Measurements from ENCODE around the gene MFN2.

Gene MFN2

GRCh38 chr1:12046749-12047119, 66.5 kb downstream of the MFN2 start:
- no peak for DNase-seq (ENCODE audit: low read depth in 4 of 4, low spot score in 1 of 4)

GRCh38 chr1:12047120-12047876, 67.1 kb downstream of the MFN2 start:
- peak in 2 of 4 experiments; percentile 46 to 55 for DNase-seq (ENCODE audit: low read depth in 4 of 4, low spot score in 1 of 4)

DNA sequence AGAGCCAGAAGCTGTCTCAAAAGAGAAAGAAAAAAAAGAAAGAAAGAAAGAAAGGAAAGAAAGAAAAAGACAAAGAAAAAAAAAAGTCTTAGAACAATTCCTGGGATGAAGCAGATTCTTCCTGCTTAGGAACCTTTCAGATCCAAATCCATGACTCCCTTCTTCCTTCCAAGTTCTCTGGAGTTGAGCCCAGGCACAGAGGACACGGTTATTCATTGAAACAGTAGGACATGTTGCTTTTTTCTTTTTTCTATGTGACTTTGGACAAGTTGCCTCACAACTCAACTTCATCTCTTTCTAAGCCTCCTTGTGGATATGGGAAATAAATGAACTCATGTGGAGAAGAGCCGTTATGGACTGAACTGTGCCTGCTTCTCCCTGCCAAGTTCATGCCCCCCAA, 68.1 kb downstream of the MFN2 start:
- no peak for DNase-seq (ENCODE audit: low read depth in 4 of 4, low spot score in 1 of 4)

DNA sequence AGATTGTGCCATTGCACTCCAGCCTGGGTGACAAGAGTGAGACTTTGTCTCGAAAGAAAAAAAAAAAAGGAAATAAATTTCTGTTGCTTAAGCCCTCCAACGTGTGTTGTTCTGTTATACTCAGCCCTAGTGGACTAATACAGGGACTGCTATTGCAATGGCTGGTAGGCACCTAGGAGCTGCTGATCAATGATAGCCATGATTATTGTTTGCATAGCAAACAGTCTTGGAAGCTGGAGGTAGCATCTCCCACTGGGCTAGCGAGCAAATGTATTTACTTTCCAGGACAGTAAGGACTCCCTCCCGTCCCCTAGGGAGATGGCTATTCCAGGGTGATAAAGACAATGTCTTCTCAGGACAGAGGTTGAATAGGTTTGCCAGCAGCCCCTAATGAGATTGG, 69.4 kb downstream of the MFN2 start:
- no peak for DNase-seq (ENCODE audit: low read depth in 4 of 4, low spot score in 1 of 4)

GRCh38 chr1:12051361-12051760, 71.1 kb downstream of the MFN2 start:
- DNase-seq (ENCODE audit: low read depth in 4 of 4, low spot score in 1 of 4), result no peak

- DNase-seq (ENCODE audit: low read depth in 4 of 4, low spot score in 1 of 4), result no peak
Observed at GRCh38 chr1:12052008-12052573, 71.8 kb downstream of the MFN2 start.

- DNase-seq (ENCODE audit: low read depth in 4 of 4, low spot score in 1 of 4), result no peak
Observed at GRCh38 chr1:12052997-12053686, 72.9 kb downstream of the MFN2 start.

DNA sequence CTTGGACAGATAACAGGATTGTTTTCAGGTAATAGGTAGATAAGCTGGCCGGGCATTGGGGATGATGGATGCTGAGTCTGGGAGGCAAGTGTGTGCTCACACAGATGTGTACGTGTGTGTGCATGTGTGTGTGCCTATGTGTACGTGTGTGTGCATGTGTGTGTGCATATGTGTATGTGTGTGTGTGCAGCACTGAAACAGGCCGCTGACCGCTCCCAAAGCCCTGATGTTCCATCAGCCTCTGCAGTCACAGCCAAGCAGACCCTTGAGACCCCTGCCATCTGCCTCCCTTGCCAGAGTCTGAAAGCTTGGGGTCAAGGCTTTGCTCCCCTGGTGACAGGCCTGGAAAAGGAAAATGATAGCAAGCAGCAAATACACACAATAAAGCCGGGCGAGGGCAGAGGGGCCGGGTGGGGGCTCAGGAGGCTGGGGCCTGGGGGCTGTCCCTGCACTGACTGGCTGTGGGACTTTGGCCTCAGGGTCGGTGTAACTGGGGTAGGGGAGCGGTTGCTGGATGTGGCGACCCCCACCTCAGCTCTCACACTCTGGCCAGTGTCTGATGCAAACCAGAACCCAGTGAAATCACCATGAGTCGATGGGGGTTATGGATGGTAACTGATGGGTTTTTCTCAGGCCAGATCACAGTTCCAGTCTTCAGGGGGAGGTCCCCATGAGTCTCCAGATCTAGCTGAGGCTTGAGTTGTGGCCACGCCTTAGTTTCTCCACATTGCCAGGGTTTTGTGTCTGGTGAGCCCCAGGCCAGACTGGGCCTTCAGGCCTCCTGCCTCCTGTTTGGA, 73.7 kb downstream of the MFN2 start:
- no peak for DNase-seq (ENCODE audit: low read depth in 4 of 4, low spot score in 1 of 4)

DNA sequence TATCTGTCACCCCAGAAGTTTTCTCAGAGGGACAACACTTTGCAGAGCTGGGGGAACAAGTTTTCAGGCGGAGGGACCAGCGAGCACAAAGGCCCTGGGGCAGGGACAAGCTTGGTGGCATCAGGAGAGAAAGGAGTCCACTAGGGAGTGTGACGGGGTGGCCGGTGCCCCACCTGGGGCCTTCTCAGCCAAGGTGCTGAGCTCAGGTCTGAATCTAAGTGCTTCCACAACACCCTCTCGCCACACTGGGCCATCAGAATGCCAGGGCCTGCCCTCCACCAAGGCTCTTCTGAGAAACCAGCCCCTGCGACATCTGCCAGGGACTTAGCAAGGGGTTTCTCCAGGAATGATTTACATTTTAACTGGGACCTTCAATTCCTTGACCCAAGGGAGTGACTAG, 75.0 kb downstream of the MFN2 start:
- no peak for DNase-seq (ENCODE audit: low read depth in 4 of 4, low spot score in 1 of 4)

DNA sequence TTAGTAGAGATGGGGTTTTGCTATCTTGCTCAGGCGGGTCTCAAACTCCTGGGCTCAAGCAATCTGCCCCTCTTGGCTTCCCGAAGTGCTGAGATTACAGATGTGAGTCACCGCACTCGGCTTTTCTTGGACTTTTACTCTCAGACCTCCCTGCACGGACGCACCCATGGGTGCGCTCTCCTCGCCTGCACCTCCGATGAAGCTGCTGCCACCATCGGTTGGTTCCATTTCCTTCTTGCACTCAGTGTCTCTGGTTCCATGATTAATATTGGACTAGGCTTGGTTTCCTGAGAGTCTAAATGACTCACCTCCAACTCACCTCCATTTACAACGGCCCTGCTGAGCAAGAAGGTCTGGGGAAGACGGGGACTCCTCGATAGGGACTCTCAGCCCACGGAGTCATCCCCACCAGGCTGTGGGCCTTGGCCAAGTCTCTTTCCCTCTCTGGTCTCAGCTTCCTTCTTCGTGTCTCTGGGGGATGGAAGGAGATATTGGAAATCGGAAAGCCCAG, 76.1 kb downstream of the MFN2 start:
- DNase-seq (ENCODE audit: low read depth in 4 of 4, low spot score in 1 of 4), result no peak

GRCh38 chr1:12057382-12057781, 77.1 kb downstream of the MFN2 start:
- DNase-seq (ENCODE audit: low read depth in 4 of 4, low spot score in 1 of 4), result peak in 1 of 4 experiments; percentile 50

GRCh38 chr1:12057940-12058687, 77.9 kb downstream of the MFN2 start:
- no peak for DNase-seq (ENCODE audit: low read depth in 4 of 4, low spot score in 1 of 4)

DNA sequence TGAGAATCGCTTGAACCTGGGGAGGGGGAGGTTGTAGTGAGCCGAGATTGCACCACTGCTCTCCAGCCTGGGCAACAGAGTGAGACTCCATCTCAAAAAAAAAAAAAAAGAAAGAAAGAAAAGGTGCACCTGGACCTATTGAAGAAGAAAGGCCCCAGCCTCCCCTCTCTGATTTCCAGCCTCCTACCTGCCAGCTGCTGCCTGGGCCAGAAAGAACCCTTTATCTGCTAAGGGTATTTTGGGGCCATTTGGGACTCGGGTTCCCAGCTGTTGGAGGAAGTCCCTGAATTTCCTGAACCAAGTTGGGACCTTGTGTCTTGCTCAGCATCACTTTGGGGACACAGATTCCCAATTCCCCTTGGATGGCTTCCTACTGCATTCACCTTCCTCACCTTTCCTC, 79.0 kb downstream of the MFN2 start:
- DNase-seq (ENCODE audit: low read depth in 4 of 4, low spot score in 1 of 4), result no peak

DNA sequence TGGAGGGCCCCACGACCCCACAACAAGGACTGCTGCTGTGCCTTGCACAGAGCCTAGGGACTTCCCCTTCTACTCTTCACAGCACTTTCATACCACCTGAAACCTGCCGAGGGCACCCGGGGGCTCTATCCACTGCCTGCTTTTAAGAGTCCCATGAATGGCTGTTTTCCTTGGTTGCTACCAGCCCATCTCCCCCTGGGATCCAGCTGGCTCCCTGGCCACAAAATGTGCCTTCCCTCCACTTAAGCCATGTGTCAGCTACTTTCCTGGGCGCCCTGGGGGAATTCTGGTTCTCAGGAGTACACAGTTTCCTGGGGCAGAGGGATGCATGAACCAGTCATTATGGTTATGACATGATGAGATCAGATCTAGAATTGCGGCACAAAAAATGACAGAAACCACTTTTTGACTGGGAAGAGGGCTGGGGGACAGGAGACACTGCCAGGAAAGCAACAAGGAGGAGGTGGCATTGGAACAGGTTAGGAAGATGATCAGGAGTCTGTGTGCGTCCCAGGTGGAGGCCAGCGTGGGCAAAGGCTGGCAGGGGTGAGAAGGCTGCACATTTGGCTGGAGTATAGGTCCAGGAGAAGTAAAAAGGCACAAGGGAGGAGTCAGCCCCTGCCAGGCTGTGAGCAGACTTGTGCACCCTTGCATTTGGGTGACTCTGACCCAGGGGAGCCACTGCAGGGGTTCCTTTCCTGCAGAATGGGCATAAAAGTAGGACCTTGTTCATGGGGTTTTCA, 79.6 kb downstream of the MFN2 start:
- no peak for DNase-seq (ENCODE audit: low read depth in 4 of 4, low spot score in 1 of 4)

GRCh38 chr1:12060500-12060899, 80.3 kb downstream of the MFN2 start:
- DNase-seq (ENCODE audit: low read depth in 4 of 4, low spot score in 1 of 4), result no peak
